Breast epithelium (tissue), 3 donors: ENCODE measurements around the gene FNDC11.

Source experiments
- POLR2A ChIP-seq: fragments of 450-650 bp; IDR thresholded peaks from one replicate; pipeline ENCODE4 v1.6.1; 2016; ENCODE audit warnings: antibody characterized with exemption, mild to moderate bottlenecking, moderate library complexity
- POLR2AphosphoS5 ChIP-seq, 3 donors: sonication (generic); formaldehyde crosslinking; IDR thresholded peaks; one replicate each; pipeline ENCODE4 v1.6.1; 2017; ENCODE audit warnings: antibody characterized with exemption in 3 of 3
- TF ChIP-seq, protein P1 (sequence below), 3 donors: fragments of 450-650 bp; IDR thresholded peaks; one replicate each; pipeline ENCODE4 v1.5.1; 2016 to 2017; ENCODE audit warnings: antibody characterized with exemption in 3 of 3, mild to moderate bottlenecking in 3 of 3, moderate library complexity in 3 of 3

DNA sequence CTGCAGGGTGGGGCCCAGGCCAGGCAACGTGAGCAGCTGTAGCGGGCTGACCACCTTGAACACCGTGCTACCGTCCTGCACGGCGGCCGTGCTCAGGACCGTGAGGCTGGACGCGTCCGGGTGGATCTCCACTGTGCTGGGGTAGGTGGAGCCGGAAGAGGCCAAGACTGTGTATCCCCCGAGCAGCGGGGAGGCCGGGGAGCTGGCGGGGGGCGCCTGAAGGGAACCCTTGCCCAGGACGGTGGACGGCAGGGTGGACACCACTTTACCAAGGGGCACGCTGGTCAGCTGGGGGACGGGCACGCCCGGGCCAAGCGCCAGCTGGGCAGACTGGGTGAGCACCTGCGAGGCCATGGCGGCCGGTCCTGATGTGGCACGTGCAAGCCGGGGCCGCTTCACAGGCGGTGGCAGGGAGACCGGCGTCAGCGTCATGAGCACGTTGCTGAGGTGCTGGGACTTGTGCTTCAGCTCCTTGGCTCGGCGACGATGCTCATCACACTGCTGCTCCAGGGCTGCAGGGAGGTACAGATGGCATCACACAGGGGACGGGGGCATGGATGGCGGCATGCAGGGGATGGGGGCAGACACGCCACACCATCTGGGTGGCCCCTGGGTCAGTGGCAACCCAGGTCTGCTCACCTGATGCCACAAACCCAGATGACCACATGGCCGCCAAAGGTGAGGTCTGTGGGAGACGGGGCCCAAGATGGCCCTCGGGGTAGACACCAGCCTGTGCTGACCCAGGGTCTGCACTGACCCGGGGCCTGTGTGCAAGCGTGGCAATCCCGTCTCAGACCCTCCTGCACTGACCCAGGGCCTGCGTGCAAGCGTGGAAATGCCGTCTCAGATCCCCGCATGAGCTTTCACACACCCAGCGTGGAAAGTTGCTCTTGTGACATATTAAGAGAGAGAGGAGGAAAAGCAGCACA lies 36.5 kb downstream of the FNDC11 start:
- TF ChIP-seq POLR2AphosphoS5 (IDR thresholded peaks at IDR 0.05) = no peak
- no peak for TF ChIP-seq POLR2A
- TF ChIP-seq, protein P1, sequence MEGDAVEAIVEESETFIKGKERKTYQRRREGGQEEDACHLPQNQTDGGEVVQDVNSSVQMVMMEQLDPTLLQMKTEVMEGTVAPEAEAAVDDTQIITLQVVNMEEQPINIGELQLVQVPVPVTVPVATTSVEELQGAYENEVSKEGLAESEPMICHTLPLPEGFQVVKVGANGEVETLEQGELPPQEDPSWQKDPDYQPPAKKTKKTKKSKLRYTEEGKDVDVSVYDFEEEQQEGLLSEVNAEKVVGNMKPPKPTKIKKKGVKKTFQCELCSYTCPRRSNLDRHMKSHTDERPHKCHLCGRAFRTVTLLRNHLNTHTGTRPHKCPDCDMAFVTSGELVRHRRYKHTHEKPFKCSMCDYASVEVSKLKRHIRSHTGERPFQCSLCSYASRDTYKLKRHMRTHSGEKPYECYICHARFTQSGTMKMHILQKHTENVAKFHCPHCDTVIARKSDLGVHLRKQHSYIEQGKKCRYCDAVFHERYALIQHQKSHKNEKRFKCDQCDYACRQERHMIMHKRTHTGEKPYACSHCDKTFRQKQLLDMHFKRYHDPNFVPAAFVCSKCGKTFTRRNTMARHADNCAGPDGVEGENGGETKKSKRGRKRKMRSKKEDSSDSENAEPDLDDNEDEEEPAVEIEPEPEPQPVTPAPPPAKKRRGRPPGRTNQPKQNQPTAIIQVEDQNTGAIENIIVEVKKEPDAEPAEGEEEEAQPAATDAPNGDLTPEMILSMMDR (IDR thresholded peaks at IDR 0.05) = no peak
